ENCODE data around the gene RNF167. TPM values are rescaled to one million over a fixed set of nuclear protein-coding genes. Genes with fewer than 3 reads are reported as not detected.

RNF167 gene
- polyA plus RNA-seq, 4 donors = 108 to 132 (median 123) TPM

Other genes with a start within 250 kb of the RNF167 start
- gene PELP1, start 236.1 kb upstream of the RNF167 start, polyA plus RNA-seq = 10 to 100 TPM in 2 of 4 donors, 1 to 10 TPM in 2; 7.3 to 57.7 (median 15.2) TPM
- gene ARRB2, start 229.6 kb upstream of the RNF167 start, polyA plus RNA-seq = 100 to 1,000 TPM in 3 of 4 donors, 10 to 100 TPM in 1; 43.8 to 131 (median 110) TPM
- gene MED11, start 208.8 kb upstream of the RNF167 start, polyA plus RNA-seq = 10 to 100 TPM; 36.3 to 61.1 (median 42.7) TPM
- 10 to 100 TPM in 2 of 4 donors, 1 to 10 TPM in 2; 2.0 to 13.5 (median 7.7) TPM for gene ZMYND15, start 200.4 kb upstream of the RNF167 start, polyA plus RNA-seq
- 10 to 100 TPM; 37.5 to 77.8 (median 48.1) TPM for gene CXCL16, start 200.3 kb upstream of the RNF167 start, polyA plus RNA-seq
- 100 to 1,000 TPM in 2 of 4 donors, 10 to 100 TPM in 2; 27.8 to 503 (median 282) TPM for gene TM4SF5, start 168.4 kb upstream of the RNF167 start, polyA plus RNA-seq
- 1 to 10 TPM; 1.3 to 6.9 (median 4.2) TPM for gene VMO1, start 153.9 kb upstream of the RNF167 start, polyA plus RNA-seq
- gene GLTPD2, start 151.3 kb upstream of the RNF167 start, polyA plus RNA-seq = 10 to 100 TPM in 3 of 4 donors, 1 to 10 TPM in 1; 4.2 to 49.4 (median 33.8) TPM
- 100 to 1,000 TPM in 3 of 4 donors, 10 to 100 TPM in 1; 87.8 to 219 (median 174) TPM for gene PSMB6, start 144.1 kb upstream of the RNF167 start, polyA plus RNA-seq
- gene PLD2, start 133.1 kb upstream of the RNF167 start, polyA plus RNA-seq = 10 to 100 TPM in 2 of 4 donors, 1 to 10 TPM in 2; 9.2 to 18.8 (median 10.7) TPM
- gene MINK1, start 106.9 kb upstream of the RNF167 start, polyA plus RNA-seq = 100 to 1,000 TPM in 1 of 4 donors, 10 to 100 TPM in 3; 49.2 to 110 (median 64.7) TPM
- 1 to 10 TPM in 2 of 4 donors, under 1 TPM in 2; 0.45 to 2.2 (median 1.2) TPM for gene C17orf107, start 40.7 kb upstream of the RNF167 start, polyA plus RNA-seq
- under 1 TPM; 0.27 to 0.66 (median 0.41) TPM for gene CHRNE, start 37.2 kb upstream of the RNF167 start, polyA plus RNA-seq
- gene GP1BA, start 8.0 kb upstream of the RNF167 start, polyA plus RNA-seq = 1 to 10 TPM in 1 of 4 donors, under 1 TPM in 1, not detected in 2; 0.06 to 1.4 TPM
- 10 to 100 TPM; 46.1 to 79.2 (median 60.8) TPM for gene SLC25A11, start 222 bp upstream of the RNF167 start, polyA plus RNA-seq
- 1,000 to 10,000 TPM in 1 of 4 donors, 100 to 1,000 TPM in 3; 501 to 1,180 (median 908) TPM for gene PFN1, start 8.3 kb downstream of the RNF167 start, polyA plus RNA-seq
- 10 to 100 TPM; 10.7 to 98.0 (median 27.5) TPM for gene ENO3, start 10.9 kb downstream of the RNF167 start, polyA plus RNA-seq
- 100 to 1,000 TPM in 1 of 4 donors, 10 to 100 TPM in 3; 76.7 to 101 (median 80.0) TPM for gene SPAG7, start 27.5 kb downstream of the RNF167 start, polyA plus RNA-seq
- gene CAMTA2, start 47.4 kb downstream of the RNF167 start, polyA plus RNA-seq = 10 to 100 TPM; 34.1 to 93.7 (median 58.6) TPM
- gene INCA1, start 57.3 kb downstream of the RNF167 start, polyA plus RNA-seq = 1 to 10 TPM; 2.1 to 4.9 (median 4.0) TPM
- gene KIF1C, start 57.7 kb downstream of the RNF167 start, polyA plus RNA-seq = 100 to 1,000 TPM in 1 of 4 donors, 10 to 100 TPM in 3; 67.4 to 141 (median 82.5) TPM
- 10 to 100 TPM in 3 of 4 donors, 1 to 10 TPM in 1; 1.9 to 44.5 (median 29.5) TPM for gene SLC52A1, start 95.2 kb downstream of the RNF167 start, polyA plus RNA-seq
- gene ZFP3, start 138.2 kb downstream of the RNF167 start, polyA plus RNA-seq = 1 to 10 TPM; 2.7 to 9.5 (median 3.7) TPM
- 10 to 100 TPM in 1 of 4 donors, 1 to 10 TPM in 3; 6.3 to 11.2 (median 8.3) TPM for gene ZNF232, start 171.6 kb downstream of the RNF167 start, polyA plus RNA-seq
- gene USP6, start 175.8 kb downstream of the RNF167 start, polyA plus RNA-seq = under 1 TPM in 2 of 4 donors, not detected in 2; 0.03 to 0.44 TPM